ENCODE measurements around the gene RET. TPM values are rescaled to one million over a fixed set of nuclear protein-coding genes. Genes with fewer than 3 reads are reported as not detected.

Gene RET
- total RNA-seq, 4 donors from 2014 or later, result 0.20 to 8.5 (median 0.70) TPM

- DNase-seq (ENCODE audit: low spot score in 2 of 2), result no peak
- no peak overlapping the region for H3K4me3 ChIP-seq
- no peaks in the 10 kb centered on the region for H3K36me3 ChIP-seq
- no peak overlapping the region for H3K27ac ChIP-seq
- no peaks in the 10 kb centered on the region for H3K9me3 ChIP-seq
- peaks cover 0 to 28% (median 2%) of the 10 kb centered on the region in 4 donors for H3K4me1 ChIP-seq
- WGBS, 2 donors, result 80 to 93% methylated on average over 8 of the region's 8 CpGs
- H3K27me3 ChIP-seq, result peaks cover 0 to 42% of the 10 kb centered on the region in 2 donors
- TF ChIP-seq EP300 (IDR thresholded peaks at IDR 0.05) (no peak), CTCF (IDR thresholded peaks at IDR 0.05) (no peak), POLR2A (IDR thresholded peaks at IDR 0.05) (no peak)
Measured at GRCh38 chr10:43073721-43074120, 3.1 kb upstream of the RET start.

- Histone ChIP-seq H3K36me3 (no peaks in the 10 kb centered on the region), H3K27ac (no peak overlapping the region), H3K4me1 (peaks cover 0 to 28% (median 2%) of the 10 kb centered on the region in 4 donors), H3K27me3 (peaks cover 0 to 49% of the 10 kb centered on the region in 2 donors), H3K9me3 (no peaks in the 10 kb centered on the region), H3K4me3 (no peak overlapping the region)
- no peak for DNase-seq (ENCODE audit: low spot score in 2 of 2)
- TF ChIP-seq CTCF (IDR thresholded peaks at IDR 0.05) (no peak), POLR2A (IDR thresholded peaks at IDR 0.05) (no peak), EP300 (IDR thresholded peaks at IDR 0.05) (no peak)
- 87 to 88% methylated on average over 5 of the region's 5 CpGs for WGBS, 2 donors
Measured at GRCh38 chr10:43074409-43074808, 2.5 kb upstream of the RET start.

GRCh38 chr10:43074827-43075611 is 1.9 kb upstream of the RET start:
- 86 to 88% methylated on average over 10 to 12 of the region's 12 CpGs for WGBS, 2 donors
- H3K36me3 ChIP-seq, result no peaks in the 10 kb centered on the region
- no peak overlapping the region for H3K27ac ChIP-seq
- peaks cover 0 to 55% of the 10 kb centered on the region in 2 donors for H3K27me3 ChIP-seq
- peaks cover 0 to 28% (median 2%) of the 10 kb centered on the region in 4 donors for H3K4me1 ChIP-seq
- no peak overlapping the region for H3K4me3 ChIP-seq
- no peaks in the 10 kb centered on the region for H3K9me3 ChIP-seq
- no peak for DNase-seq (ENCODE audit: low spot score in 2 of 2)
- no peak for TF ChIP-seq CTCF (IDR thresholded peaks at IDR 0.05)
- no peak for TF ChIP-seq POLR2A (IDR thresholded peaks at IDR 0.05)
- no peak for TF ChIP-seq EP300 (IDR thresholded peaks at IDR 0.05)

- no peak overlapping the region for H3K27ac ChIP-seq
- DNase-seq (ENCODE audit: low spot score in 2 of 2), result no peak
- H3K9me3 ChIP-seq, result no peaks in the 10 kb centered on the region
- H3K27me3 ChIP-seq, result peaks cover 0 to 61% of the 10 kb centered on the region in 2 donors
- no peak for TF ChIP-seq CTCF (IDR thresholded peaks at IDR 0.05)
- TF ChIP-seq POLR2A (IDR thresholded peaks at IDR 0.05), result no peak
- no peak for TF ChIP-seq EP300 (IDR thresholded peaks at IDR 0.05)
- H3K36me3 ChIP-seq, result no peaks in the 10 kb centered on the region
- 70 to 86% methylated on average over 4 of the region's 5 CpGs for WGBS, 2 donors
- no peak overlapping the region for H3K4me3 ChIP-seq
- H3K4me1 ChIP-seq, result peaks cover 0 to 28% (median 2%) of the 10 kb centered on the region in 4 donors
Measured at GRCh38 chr10:43075612-43076003, 1.3 kb upstream of the RET start.

GRCh38 chr10:43076311-43076875 is 476 bp upstream of the RET start:
- 3% methylated on average over 25 to 35 of the region's 45 CpGs for WGBS, 2 donors
- H3K27me3 ChIP-seq, result peaks cover 0 to 62% of the 10 kb centered on the region in 2 donors
- no peak for DNase-seq (ENCODE audit: low spot score in 2 of 2)
- peak overlapping the region in 3 of 4 donors; percentile 21 to 51 (median 38) for H3K4me3 ChIP-seq
- TF ChIP-seq EP300 (IDR thresholded peaks at IDR 0.05) (no peak), CTCF (IDR thresholded peaks at IDR 0.05) (no peak), POLR2A (IDR thresholded peaks at IDR 0.05) (no peak)
- H3K9me3 ChIP-seq, result no peaks in the 10 kb centered on the region
- H3K36me3 ChIP-seq, result no peaks in the 10 kb centered on the region
- H3K27ac ChIP-seq, result no peak overlapping the region
- peaks cover 0 to 28% (median 2%) of the 10 kb centered on the region in 4 donors for H3K4me1 ChIP-seq

All from tibial nerve (tissue), 4 donors.